ENCODE results near the gene SH3RF3.

- TF ChIP-seq POLR2AphosphoS5 (IDR thresholded peaks at IDR 0.05) (no peak), POLR2A (IDR thresholded peaks at IDR 0.05) (no peak), CTCF (IDR thresholded peaks at IDR 0.05) (no peak)
Observed at GRCh38 chr2:109439390-109439786, 310.4 kb downstream of the SH3RF3 start.

Measured in breast epithelium (tissue), 3 donors.